HG03354 (cell line): ENCODE results near the gene LEMD3.
A peak's percentile ranks its signal among the peaks of the same experiment; 100 is the strongest.

Source experiments
- ATAC-seq: cut with Tn5 transposase; IDR thresholded peaks from one replicate; pipeline ENCODE4 v1.9.1; 2021; ENCODE audit warnings: mild to moderate bottlenecking; ENCODE audit not compliant: unreplicated experiment, poor library complexity, severe bottlenecking

LEMD3 gene

GRCh38 chr12:65164774-65165173, 4.6 kb upstream of the LEMD3 start:
- no peak for ATAC-seq

- no peak for ATAC-seq
These were observed 583 bp upstream of the LEMD3 start for GRCh38 chr12:65168681-65169319.

GRCh38 chr12:65170209-65170881, 962 bp downstream of the LEMD3 start:
- peak; percentile 48 for ATAC-seq

- ATAC-seq: no peak
These were observed 1.7 kb downstream of the LEMD3 start for GRCh38 chr12:65171073-65171472.

GRCh38 chr12:65171870-65172269, 2.5 kb downstream of the LEMD3 start:
- ATAC-seq: no peak

- no peak for ATAC-seq
These were observed 6.0 kb downstream of the LEMD3 start for GRCh38 chr12:65175385-65175784.

GRCh38 chr12:65182012-65182739, 12.8 kb downstream of the LEMD3 start:
- ATAC-seq: no peak

GRCh38 chr12:65184176-65184857, 14.9 kb downstream of the LEMD3 start:
- ATAC-seq: no peak

- ATAC-seq: no peak
These were observed 15.5 kb downstream of the LEMD3 start for GRCh38 chr12:65184858-65185229.

GRCh38 chr12:65187665-65188064, 18.3 kb downstream of the LEMD3 start:
- no peak for ATAC-seq

- ATAC-seq: peak; percentile 27
These were observed 18.9 kb downstream of the LEMD3 start for GRCh38 chr12:65188179-65188701.

- peak; percentile 99 for ATAC-seq
These were observed 19.8 kb downstream of the LEMD3 start for GRCh38 chr12:65189028-65189718.

- ATAC-seq: no peak
These were observed 23.7 kb downstream of the LEMD3 start for GRCh38 chr12:65192963-65193516.

- no peak for ATAC-seq
These were observed 25.6 kb downstream of the LEMD3 start for GRCh38 chr12:65194949-65195348.

- no peak for ATAC-seq
These were observed 26.1 kb downstream of the LEMD3 start for GRCh38 chr12:65195387-65196055.

GRCh38 chr12:65196762-65197567, 27.6 kb downstream of the LEMD3 start:
- no peak for ATAC-seq

- no peak for ATAC-seq
These were observed 30.2 kb downstream of the LEMD3 start for GRCh38 chr12:65199604-65200003.

GRCh38 chr12:65200007-65200665, 30.8 kb downstream of the LEMD3 start:
- no peak for ATAC-seq
